CD4-positive, alpha-beta T cell treated with Interleukin-10 for 1 hour (primary cell): Measurements from ENCODE around the gene ABLIM2.

Experiments
- DNase-seq: peaks from one replicate; pipeline ENCODE4 v3.0.0-alpha.2; 2020

Gene ABLIM2

DNA sequence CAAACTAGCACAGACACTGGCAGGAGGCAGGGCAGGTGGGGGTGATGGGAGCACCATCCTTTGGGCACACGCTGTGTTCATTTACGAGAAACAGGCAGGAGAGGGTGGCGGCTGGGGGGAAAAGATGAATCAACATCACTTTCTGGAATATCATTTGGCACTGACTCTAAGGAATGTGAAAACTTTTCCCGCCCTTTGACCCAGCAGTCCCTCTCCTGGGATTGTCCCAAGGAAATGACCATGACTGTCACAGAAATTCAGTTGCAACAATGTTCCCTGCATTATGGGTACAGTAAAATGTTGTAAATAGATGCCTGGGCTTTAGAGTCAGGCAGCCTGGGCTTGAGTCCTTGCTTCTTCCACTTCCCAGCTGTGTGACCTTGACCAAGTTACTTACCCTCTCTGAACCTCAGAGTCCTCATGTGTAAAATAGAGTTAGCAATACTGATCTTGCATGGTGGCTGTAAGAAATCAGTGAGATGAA, 58.6 kb downstream of the ABLIM2 start:
- no peak for DNase-seq

DNA sequence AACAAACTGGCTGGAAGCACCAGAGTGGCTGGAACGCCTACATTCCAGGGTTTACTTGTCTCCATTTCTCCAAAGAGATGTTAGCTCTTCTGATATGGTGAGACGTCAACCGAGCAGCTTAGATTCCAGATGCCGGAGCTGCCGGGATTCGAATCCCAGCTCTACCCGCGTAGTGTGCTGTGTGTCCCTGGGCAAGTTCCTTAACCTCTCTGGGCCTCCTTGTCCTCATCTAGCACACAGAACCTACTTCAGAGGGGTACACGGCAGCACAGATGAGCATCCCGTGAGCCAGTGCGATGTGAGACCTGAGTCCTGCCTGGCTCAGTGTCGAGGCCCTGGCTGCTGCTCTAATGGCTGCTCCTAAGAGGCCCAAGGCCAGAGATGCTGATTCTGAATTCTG, 60.1 kb downstream of the ABLIM2 start:
- no peak for DNase-seq

DNA sequence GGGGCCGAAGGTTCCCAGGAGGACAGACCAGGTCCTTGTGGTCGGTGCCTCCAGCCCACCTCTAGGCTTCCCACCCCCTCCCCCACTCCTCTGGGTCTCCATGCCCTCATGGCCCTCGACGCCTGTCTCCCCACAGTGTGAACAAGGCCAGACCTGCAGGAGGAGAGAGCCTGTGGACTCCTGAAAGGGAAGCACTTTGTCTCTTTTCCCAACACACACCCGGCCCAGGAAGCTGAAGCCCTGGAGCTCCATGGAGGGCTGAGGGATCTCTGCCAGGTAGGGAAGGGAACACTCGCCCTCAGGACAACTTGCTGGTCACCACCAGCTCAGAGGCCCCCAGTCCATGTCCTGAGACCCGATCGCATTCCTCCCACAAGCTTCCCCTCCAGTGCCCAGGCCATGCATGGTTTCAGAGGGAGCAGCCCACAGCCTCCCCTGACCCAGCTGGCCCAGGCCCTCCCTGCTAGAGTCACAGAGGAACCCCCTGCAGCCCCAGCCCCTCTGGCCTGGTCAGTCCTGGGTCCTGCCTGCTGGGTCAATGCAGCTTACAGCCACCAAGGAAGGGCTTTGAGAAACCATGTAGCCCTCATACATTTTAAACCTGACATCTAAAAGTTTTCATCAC, 60.8 kb downstream of the ABLIM2 start:
- no peak for DNase-seq

DNA sequence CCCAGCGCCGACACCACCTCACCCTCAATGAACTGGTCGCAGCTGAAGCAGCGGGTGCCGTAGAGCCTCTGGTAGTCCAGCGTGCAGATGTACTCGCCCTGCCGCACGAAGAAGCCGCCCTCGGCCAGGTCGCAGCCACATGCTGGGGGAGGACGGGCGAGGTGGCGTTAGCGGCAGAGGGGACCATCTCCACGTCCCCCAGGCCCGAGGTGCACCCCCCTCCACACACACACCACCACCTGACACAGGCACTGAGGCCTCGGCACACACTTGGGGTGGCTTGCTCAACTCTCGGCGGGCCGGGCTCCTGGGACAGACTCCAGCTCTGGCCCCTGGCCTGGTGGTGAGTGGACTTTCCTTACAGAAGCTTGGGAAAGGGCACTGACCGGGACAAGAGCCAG, 61.5 kb downstream of the ABLIM2 start:
- DNase-seq: no peak

DNA sequence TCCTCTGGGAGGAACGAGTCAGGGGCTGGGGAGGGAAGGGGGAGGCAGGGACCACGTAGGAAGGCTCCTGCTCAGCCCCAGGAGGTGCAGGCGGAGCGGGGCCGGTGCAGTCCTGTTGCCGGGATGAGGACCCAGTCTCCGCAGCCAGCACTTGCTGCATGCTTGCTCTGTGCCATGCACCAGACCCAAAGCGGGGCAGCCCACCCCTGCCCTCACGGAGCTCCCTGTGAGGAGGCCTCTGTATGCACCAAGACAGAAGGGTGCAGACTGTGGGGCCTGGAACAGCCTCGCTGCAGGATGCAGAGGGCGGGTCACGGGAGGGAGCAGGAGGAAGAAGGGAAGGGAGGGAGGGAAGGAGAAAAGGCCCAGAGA, 61.9 kb downstream of the ABLIM2 start:
- no peak for DNase-seq

DNA sequence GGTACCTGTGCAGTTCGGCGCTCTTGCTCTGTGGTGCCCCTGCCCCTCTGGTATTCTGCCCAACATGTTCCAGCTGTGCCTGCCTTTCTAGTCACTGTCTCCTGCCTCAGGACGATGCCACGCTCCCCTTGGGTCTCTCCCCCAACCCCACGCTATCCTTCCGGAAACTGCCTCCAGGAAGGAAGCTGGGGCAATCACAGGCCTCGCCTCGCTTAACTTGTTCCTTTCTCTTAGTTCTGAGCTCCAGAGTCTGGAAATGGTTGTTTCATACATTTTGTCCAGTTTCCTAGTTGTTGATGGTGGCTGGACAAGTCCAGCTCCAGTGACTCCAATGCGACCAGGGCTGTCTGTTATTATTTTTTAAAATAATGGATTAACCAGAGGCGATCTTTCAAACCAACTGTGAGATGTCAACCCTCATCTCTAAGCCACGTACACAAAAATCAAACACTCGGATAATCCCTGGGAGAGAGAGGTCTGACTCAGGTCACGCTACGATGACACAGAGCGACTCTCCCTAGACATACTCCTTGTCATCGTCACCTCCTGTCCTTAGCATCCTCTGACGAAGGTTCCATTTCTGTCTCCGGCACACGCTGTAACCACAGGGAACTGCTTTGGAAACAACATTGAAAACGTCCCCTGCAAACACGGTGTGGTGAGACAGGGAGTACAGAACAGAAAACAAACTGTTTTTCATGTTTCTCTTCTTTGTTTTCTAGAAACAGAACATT, 62.5 kb downstream of the ABLIM2 start:
- DNase-seq: no peak

DNA sequence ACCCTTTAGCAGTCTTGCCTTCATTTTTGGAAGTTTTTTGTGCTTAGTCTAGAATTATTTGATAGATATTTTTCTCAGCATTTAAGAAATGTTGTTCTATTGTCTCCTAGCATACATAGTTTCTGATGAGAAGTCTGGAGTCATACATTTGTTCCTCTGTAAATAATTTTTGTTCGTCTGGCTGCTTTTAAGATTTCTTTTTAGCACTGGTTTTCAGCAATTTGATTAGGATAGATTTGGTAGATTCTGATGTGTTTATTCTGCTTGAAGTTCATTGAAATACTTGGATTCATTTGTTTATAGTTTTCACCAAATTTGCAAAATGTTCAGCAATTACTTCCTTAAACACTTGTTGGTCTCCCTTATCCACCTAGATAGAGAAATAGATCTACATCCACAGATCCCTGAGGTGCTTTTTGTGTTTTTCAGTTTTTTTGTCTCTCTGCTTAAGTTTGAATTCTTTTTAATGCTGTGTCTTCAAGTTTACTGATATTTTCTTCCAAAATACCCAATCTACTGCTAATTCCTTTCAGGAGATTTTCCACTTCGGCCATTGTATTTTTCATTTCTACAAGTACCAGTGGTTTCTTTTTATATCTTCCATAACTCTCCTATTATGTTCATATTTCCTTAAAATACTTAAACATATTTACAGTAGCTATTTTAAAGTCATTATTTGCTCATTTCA, 64.9 kb downstream of the ABLIM2 start:
- no peak for DNase-seq

DNA sequence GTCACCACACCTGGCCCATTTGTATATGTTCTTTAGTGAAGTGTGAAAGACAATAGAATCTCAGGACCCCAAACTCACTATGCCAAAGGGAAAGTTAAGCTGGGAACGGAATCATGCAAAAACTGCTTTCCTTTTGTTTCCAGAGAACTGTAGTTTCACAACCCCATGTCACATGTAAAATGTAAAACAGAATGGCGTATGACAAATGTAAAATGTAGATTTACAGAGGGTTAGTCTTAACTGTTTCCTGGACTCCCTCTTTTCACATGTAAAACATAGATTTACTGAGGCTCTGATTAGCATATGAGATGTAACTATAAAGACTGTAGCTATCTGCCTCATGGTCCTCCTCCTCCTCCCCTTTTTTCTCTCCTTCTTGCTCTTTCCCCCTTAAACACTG, 66.3 kb downstream of the ABLIM2 start:
- no peak for DNase-seq

DNA sequence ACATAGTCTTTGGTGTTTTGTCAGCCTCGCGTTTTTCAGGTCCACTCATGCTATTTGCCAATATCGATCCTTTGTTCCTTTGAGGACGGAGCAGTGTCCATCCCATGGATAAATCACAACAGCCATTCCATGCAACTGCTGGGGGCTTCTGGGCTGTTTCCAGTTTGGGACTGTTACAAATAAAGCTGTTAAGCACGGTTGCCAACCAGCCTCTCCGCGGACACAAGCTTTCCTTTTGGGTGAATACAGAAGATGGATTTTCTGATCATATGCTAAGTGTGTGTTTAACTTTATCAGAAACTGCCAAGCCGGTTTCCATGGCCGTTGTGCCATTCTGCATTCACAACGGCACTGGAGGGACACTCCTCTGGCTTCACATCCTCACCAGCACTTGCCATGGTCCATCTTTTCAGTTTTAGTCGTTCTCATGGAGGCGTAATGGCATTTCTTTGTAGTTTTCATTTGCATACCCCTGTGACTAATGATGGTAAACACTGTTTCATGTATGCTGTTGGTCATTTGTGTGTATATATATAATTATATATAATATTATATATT, 67.8 kb downstream of the ABLIM2 start:
- DNase-seq: no peak

DNA sequence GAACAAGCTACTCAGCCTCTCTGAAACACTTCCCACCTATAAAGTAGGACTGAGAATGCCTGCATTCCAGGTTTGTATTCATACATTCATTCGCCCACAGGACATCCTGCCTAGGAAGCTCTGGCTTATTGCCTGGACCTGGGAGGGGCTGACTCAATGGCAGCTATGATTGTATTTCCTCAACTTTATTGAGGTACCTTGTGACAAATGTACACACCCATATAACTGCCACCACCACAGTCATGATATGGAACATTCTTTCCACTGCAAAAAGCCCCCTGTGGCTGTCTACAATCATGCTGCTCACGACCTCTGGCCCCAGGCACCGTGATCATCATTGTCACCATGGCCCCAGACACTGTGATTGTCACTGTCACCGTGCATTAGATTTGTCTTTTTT, 68.3 kb downstream of the ABLIM2 start:
- DNase-seq: no peak

DNA sequence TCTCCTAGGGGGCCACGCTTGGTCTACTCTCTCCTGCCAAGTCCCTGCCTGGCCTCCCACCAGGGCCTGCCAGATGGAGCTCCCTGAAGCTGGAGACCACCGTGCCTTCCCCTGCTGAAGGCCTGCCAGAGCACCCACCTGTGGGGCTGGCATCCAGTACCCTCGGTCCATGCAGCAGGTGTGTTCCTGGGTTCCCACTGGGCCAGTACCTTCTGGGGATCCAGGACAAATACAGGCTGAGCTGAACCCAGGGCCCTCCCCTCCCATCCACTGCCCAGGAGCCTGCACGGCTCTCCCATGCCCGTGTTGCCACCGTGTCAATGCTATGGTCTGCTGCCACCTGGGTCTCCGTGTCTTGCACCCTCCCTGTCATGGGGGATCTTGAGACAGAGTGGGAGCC, 68.8 kb downstream of the ABLIM2 start:
- DNase-seq: no peak

DNA sequence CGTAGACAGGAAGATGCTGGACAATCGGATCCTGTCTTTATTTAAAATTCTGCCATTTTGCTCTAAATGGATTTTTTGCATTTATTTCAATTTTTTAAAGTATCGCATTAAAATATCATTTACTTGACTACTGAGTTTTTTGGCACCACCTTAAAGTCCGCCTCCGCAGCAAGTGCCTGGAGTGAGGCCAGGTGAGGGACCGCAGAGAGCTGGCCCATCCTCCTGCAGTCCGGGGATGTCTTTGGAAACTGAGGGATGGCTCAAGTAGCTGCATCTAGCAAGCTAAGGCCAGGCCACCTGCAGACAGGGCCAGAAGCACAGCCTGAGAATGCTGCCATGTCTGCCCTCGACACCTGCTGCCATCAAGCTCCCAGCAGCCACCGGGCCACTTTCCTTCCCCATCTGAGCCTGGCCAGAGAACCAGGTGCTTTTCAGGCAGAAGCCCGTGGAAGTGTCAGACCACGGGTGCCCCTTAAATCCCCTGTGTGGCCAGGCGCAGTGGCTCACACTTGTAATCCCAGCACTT, 69.6 kb downstream of the ABLIM2 start:
- no peak for DNase-seq

DNA sequence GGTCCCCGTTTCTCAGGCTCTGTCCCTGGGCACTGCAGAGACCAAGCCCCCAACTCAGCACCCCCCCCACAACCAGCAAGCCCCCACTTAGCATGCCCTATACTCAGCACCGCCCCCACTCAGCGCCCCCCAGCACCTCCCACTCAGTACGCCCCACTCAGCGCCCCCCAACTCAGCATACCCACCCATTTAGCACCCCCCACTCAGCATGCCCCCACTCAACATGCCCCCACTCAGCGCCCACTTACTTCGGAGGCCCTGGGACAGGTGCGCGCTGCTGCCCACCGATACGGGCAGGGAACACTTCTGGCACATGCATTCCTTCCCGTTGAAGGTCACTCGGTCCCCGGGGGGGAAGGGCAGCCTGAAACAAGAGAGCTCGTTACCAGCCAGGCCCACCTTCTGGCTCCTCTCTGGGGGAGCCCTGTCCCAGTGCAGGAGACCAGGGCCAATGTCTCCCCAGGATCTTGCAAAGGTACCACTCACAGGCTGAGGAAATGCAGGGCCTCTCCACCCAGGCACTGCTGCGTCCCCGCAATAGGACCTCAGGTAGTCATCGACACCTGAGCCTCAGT, 70.6 kb downstream of the ABLIM2 start:
- DNase-seq: no peak

DNA sequence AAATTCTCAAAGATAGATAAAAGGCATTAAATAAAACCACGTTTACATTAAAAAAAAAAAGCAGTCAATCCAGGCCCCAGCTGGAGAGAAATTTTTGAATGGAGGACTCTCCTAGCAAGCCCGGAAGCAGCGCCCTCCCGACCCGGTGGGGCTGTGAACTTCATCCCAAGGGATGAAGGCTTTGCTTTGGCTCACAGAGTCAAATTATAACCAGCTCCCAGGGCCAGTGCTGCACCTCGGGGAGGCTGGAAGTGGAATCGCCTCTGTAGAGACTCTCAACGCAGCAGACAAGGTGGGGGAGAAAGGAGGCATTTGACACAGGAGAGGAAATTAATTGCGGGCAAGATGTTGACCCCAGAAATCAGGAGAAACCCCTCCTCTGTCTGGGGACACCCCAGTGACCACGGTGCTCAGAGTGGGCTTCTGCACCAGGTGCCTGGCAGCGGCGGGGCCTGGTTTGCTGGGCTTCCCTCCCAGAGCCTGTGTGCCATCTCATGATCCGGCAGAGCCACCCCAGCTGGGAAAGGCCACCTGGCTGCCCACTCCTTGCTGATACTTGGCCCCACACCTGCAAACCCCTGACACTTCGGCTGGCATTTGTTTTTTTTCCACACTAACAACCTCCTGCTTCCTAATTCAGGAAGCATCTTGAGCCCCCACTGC, 71.7 kb downstream of the ABLIM2 start:
- no peak for DNase-seq

DNA sequence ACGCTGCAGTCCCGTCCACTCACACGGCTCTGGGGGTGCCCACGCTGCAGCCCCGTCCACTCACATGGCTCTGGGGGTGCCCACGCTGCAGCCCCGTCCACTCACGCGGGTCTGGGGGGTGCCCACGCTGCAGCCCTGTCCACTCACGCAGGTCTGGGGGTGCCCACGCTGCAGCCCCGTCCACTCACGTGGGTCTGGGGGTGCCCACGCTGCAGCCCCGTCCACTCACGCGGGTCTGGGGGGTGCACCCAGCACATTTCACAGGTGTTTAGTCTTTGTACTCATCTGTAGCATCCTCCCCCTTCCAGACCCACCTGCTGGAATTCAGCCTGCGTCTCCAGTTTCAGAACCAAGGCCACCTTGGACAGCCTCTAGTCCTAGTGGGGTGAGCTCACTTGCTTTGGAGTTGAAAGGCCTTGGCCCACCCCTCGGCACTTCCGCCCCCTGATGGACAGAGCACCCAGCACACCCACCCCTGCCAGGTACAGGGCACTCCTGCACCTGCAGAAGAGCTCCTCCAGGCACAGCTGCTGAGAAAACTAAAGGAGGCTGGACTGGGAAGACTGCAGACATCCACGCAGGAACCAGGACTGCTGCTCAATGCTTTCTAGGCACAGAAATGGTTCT, 73.0 kb downstream of the ABLIM2 start:
- no peak for DNase-seq

DNA sequence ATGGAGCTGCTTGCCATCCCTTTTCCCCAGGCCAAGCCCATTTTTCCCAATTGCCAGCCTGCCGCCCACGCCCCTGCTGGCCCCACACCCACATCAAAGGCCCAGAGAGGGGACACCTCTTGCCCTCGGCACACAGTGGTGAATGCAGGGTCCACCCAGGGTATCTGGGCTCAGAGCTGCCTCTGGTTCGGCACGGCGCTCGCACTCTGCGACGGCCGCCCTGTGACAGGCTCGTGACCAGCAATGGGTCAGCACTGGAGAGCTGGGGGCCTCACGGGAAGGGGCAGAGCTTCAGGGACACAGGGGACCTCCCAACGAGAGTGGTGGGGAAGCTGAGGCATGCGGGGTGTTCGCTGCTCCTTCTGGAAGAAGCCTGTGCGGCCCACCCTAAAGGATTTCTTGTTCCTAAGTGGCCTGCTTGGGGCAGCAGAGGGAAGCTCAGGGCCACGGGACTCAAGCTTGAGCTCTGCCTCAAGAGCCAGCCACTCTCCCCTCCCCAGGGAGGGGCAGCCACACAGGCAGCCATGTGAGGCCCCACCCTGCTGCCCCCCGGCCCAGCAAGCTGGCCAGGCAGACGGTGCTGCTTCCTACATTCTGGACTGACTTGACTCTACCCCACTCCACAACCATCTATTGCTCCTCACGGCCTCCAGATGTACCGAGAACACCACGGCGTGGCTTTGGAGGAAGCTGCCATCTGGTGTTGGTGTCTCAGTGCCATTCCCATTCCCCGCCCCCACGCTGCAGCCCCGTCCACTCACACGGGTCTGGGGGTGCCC, 73.7 kb downstream of the ABLIM2 start:
- no peak for DNase-seq

DNA sequence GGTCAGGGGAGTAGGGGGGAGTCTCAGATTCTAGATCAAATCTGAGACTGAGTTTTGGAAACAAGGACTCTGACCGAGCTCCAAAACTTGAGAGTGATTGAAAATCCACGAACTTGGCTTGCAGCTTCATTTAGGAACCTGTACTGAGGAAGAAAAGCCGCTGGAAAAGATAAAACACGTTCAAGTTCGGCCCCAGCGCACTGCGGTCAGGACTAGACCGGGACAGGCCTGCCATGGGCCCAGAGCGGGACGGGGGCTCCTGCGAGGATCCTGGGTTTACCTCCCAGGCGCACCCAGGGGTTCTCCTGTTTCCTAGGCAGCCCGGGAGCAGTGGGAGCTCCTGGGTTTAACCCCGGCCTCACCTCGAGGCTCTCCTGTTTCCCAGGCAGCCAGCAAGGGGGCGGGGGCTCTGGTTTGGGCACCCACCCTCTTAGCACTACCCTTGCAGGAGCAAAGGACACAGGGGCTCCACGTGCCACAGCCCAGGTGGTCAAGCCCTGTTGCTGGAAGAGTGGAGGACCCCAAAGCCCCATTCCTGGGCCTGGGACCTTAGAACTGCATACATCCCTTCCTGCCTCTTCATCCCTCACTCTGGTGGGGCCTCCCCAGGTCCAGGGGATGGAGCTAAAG, 74.5 kb downstream of the ABLIM2 start:
- DNase-seq: no peak

DNA sequence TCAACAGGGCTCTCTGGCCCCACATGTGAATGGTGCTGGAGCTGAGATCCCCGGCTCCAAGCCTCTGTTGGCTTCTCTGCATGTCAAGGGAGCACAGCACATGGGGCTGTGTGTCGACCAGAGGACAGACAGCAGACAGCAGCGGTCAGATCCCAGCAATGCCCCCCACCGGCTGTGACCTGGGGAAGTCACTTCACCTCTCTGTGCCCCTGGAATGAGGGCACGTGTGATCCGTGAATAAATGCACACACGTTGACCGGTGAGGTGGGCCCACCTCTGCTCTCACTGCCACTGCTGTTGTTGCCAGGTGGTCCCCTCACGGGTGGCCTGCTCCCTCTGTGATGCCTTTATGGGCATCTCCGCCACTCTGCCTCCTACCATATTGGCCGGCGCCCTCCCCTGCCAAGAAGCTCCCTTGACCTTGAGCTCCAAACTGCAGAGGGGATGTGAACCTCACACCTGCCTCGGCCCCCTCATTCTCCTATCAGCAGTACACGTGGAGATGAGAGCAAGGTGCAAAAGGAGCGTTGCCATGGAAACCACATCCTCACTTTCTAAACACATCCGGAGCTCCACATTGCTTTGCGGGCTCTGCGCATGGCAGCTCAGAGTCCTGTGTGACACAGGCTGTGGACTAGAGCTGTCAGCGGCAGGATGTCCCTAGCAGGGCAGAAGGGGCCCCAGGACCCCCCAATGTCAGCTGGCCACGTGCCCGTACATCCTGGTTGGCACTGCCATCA, 75.4 kb downstream of the ABLIM2 start:
- no peak for DNase-seq

DNA sequence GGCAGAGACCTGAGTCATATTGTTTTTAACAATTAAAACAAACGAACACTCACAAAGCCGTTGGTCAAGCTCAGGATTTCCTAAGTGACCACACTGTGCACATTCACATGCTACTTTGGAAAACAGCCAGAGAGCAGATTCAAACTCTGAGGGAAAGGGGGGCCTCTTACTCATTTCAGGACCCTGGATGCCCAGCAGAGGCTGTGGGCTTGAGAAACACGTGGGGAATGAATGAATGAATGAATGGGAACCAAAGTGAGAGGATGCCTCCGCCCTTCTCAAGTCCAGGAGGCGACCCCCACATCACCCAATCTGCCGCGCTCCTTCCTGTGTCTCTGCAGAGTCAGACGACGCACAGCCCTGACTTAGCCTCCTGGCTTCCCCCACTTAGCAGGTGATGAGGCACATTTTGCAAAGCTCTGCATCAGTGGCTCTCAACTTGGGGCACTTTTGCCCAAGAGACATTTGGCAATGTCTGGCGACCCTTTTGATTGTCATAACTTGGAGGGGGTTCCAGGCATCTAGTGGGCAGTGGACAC, 76.0 kb downstream of the ABLIM2 start:
- DNase-seq: no peak
